HepG2 (cell line): ENCODE measurements around the gene RILP. TPM values are rescaled to one million over a fixed set of nuclear protein-coding genes. Genes with fewer than 3 reads are reported as not detected.

Source experiments
- ATAC-seq: fragments of 200-7000 bp; cut with Tn5 transposase; 3 replicates; pipeline ENCODE4 v1.9.1; 2020; ENCODE audit warnings: mild to moderate bottlenecking, moderate library complexity
- BruUV-seq: library from RNA; stranded (reverse); fragments of 400-500 nt; replicated peaks from 2 replicates; lab custom pipeline; 2021; lab: Mats Ljungman, UMichigan
- CTCF ChIA-PET: fragments of 300-600 bp; formaldehyde crosslinking; extraction: SDS; loops from one replicate; lab custom pipeline; 2021; ENCODE audit warnings: low total read pairs, inconsistent platforms, low intra/inter-chr PET ratio; lab: Yijun Ruan, JAX
- POLR2A ChIA-PET: fragments of 350-600 bp; sonication (Branson Sonifier 250); formaldehyde crosslinking; loops from one replicate; lab custom pipeline; 2020; ENCODE audit warnings: antibody characterized with exemption, inconsistent platforms; lab: Yijun Ruan, JAX
- DNase-seq: peaks from one replicate; pipeline ENCODE4 v3.0.0-alpha.2; 2015; ENCODE audit warnings: low spot score
- FAIRE-seq: peaks from 3 replicates; lab custom pipeline; 2011; peaks lifted over from hg19 to GRCh38; lab: Jason Lieb, UNC
- H2AFZ ChIP-seq: one replicate; pipeline ENCODE4 v1.6.1; 2011; ENCODE audit warnings: low read length, inconsistent platforms
- H3K27ac ChIP-seq: fragments of 300-600 bp; 3 replicates; pipeline ENCODE4 v1.8.0; 2011; ENCODE audit warnings: mixed run types, mild to moderate bottlenecking, mixed read lengths, low read length, inconsistent platforms; ENCODE audit not compliant: insufficient read depth; ENCODE audit errors: extremely low read length
- H3K27me3 ChIP-seq, 2 experiments: fragments of 200-600 bp in 1 of 2; 2 replicates in 1 of 2; 3 replicates in 1 of 2; pipeline versions ENCODE4 v1.6.0 to v1.8.0; 2011; ENCODE audit warnings: low read length in 2 of 2, mild to moderate bottlenecking in 2 of 2, moderate library complexity in 2 of 2, inconsistent platforms in 1 of 2; ENCODE audit not compliant: insufficient read depth in 2 of 2, control insufficient read depth in 1 of 2
- H3K36me3 ChIP-seq, 2 experiments: fragments of 200-600 bp in 1 of 2; replicated peaks in 1 of 2; 2 replicates in 1 of 2; 3 replicates in 1 of 2; pipeline versions ENCODE4 v1.5.1 to v1.8.0; 2011; ENCODE audit warnings: low read length in 2 of 2, inconsistent platforms in 1 of 2; ENCODE audit not compliant: insufficient read depth in 2 of 2, control insufficient read depth in 1 of 2
- H3K4me1 ChIP-seq: 2 replicates; pipeline ENCODE4 v1.5.1; 2012; ENCODE audit warnings: low read length, inconsistent platforms; ENCODE audit not compliant: insufficient read depth
- H3K4me2 ChIP-seq: 2 replicates; pipeline ENCODE4 v1.6.0; 2011; ENCODE audit warnings: low read depth, low read length, inconsistent platforms
- H3K4me3 ChIP-seq, 3 experiments: fragments of 200-600 bp in 1 of 3; sonication (generic), shearing (Covaris generic) in 1 of 3; replicated peaks in 1 of 3; 2 replicates each; pipeline ENCODE4 v1.5.1; 2011 to 2016; ENCODE audit warnings: low read length in 3 of 3, inconsistent platforms in 2 of 3, low read depth in 2 of 3, mild to moderate bottlenecking in 2 of 3, control low read depth in 1 of 3, mixed read lengths in 1 of 3; ENCODE audit not compliant: insufficient read depth in 1 of 3
- H3K79me2 ChIP-seq: one replicate; pipeline ENCODE4 v1.6.1; 2011; ENCODE audit warnings: low read length, inconsistent platforms; ENCODE audit not compliant: insufficient read depth
- H3K9ac ChIP-seq: 2 replicates; pipeline ENCODE4 v1.6.0; 2011; ENCODE audit warnings: mild to moderate bottlenecking, low read depth, low read length, inconsistent platforms; ENCODE audit not compliant: insufficient read depth
- H3K9me3 ChIP-seq: 2 replicates; pipeline ENCODE4 v1.5.1; 2012; ENCODE audit warnings: mild to moderate bottlenecking, low read length
- H4K20me1 ChIP-seq: 2 replicates; pipeline ENCODE4 v1.6.0; 2011; ENCODE audit warnings: inconsistent platforms, mild to moderate bottlenecking, low read length, moderate library complexity; ENCODE audit not compliant: insufficient read depth
- CBFB ChIP-seq: sonication (generic); formaldehyde crosslinking; IDR thresholded peaks from 2 replicates; pipeline ENCODE4 v1.4.0; 2020; ENCODE audit warnings: missing genetic modification reagents
- MED1 ChIP-seq: sonication (generic); formaldehyde crosslinking; IDR thresholded peaks from 2 replicates; pipeline ENCODE4 v1.4.0; 2020; ENCODE audit warnings: missing genetic modification reagents
- NFYC ChIP-seq: IDR thresholded peaks from 2 replicates; pipeline ENCODE4 v1.6.1; 2016; ENCODE audit warnings: missing genetic modification reagents, missing compliant biosample characterization
- RELA ChIP-seq: sonication (generic); formaldehyde crosslinking; IDR thresholded peaks from 2 replicates; pipeline ENCODE4 v1.4.0; 2020; ENCODE audit warnings: missing genetic modification reagents
- TOE1 ChIP-seq: sonication (generic); formaldehyde crosslinking; IDR thresholded peaks from 2 replicates; pipeline ENCODE4 v1.4.0; 2020; ENCODE audit warnings: mild to moderate bottlenecking, missing genetic modification reagents
- ZNF530 ChIP-seq: sonication (generic); formaldehyde crosslinking; IDR thresholded peaks from 2 replicates; pipeline ENCODE4 v1.5.0; 2020; ENCODE audit warnings: low read depth, mild to moderate bottlenecking, missing genetic modification reagents
- ZNF562 ChIP-seq: sonication (generic); formaldehyde crosslinking; IDR thresholded peaks from 2 replicates; pipeline ENCODE4 v1.8.0; 2022; ENCODE audit warnings: missing genetic modification reagents, borderline replicate concordance
- ZNF564 ChIP-seq: sonication (generic); formaldehyde crosslinking; IDR thresholded peaks from 2 replicates; pipeline ENCODE4 v1.8.1; 2023; ENCODE audit warnings: mild to moderate bottlenecking, missing genetic modification reagents
- ZNF570 ChIP-seq: sonication (generic); formaldehyde crosslinking; IDR thresholded peaks from 2 replicates; pipeline ENCODE4 v1.4.0; 2020; ENCODE audit warnings: mild to moderate bottlenecking, missing genetic modification reagents, borderline replicate concordance
- ZNF816 ChIP-seq: sonication (generic); formaldehyde crosslinking; IDR thresholded peaks from 2 replicates; pipeline ENCODE4 v1.8.0; 2022; ENCODE audit warnings: missing genetic modification reagents, mild to moderate bottlenecking, borderline replicate concordance
- WGBS: methylation state at CpG from one replicate; pipeline ENCODE4 v1.1.6; 2017; ENCODE audit warnings: low lambda C conversion rate; 5-methylcytosine and 5-hydroxymethylcytosine counted together
- in situ Hi-C: cut with HindIII; loops from 2 replicates; pipeline ENCODE4 v1.10.0; 2017; ENCODE audit warnings: low pct_unique_long_range_greater_than_20kb; ENCODE audit not compliant: extremely low pct_ligation_motif_present
- intact Hi-C: fragments of 100-400 bp; cut with micrococcal nuclease; formaldehyde crosslinking; loops from one replicate; pipeline ENCODE4 v1.10.0; 2022; ENCODE audit not compliant: unreplicated experiment
- polyA plus RNA-seq, 8 experiments: library from polyadenylated mRNA; depleted of rRNA in 3 of 8; stranded (reverse) in 7 of 8; unstranded in 1 of 8; fragments of >200 nt; fragmentation: Illumina TruSeq in 4 of 8; extraction: Trizol in 4 of 8; gene quantifications; 2 replicates each; pipeline versions ENCODE4 v1.2.1 to v1.2.3, GENCODE V29; 2011 to 2016; ENCODE audit warnings: low read depth in 4 of 8, missing spikeins in 1 of 8, mixed read lengths in 1 of 8; ENCODE audit not compliant: insufficient read depth in 1 of 8
- total RNA-seq, 5 experiments: library from RNA; depleted of rRNA; stranded (reverse); fragments of >200 nt; fragmentation: Illumina TruSeq; extraction: Trizol; gene quantifications; 2 replicates each; pipeline ENCODE4 v1.2.3, GENCODE V29; 2016; ENCODE audit warnings: low read depth in 1 of 5
- TF ChIP-seq, protein P1 (sequence below): sonication (generic); formaldehyde crosslinking; conservative IDR thresholded peaks from 2 replicates; pipeline ENCODE4 v1.4.0; 2020; ENCODE audit warnings: missing genetic modification reagents
- TF ChIP-seq, protein P2 (sequence below), 2 experiments: sonication (generic) in 1 of 2; formaldehyde crosslinking in 1 of 2; IDR thresholded peaks; 2 replicates each; pipeline versions ENCODE4 v1.5.1 to v1.6.1; 2011 to 2020; ENCODE audit warnings: borderline replicate concordance in 1 of 2, low read depth in 1 of 2, low read length in 1 of 2, mild to moderate bottlenecking in 1 of 2, missing genetic modification reagents in 1 of 2, moderate library complexity in 1 of 2
- TF ChIP-seq, protein P3 (sequence below): sonication (generic); formaldehyde crosslinking; IDR thresholded peaks from 2 replicates; pipeline ENCODE4 v1.5.1; 2020; ENCODE audit warnings: missing genetic modification reagents, mild to moderate bottlenecking, borderline replicate concordance
- TF ChIP-seq, protein P4 (sequence below): IDR thresholded peaks from 2 replicates; pipeline ENCODE4 v1.6.1; 2016; ENCODE audit warnings: missing compliant biosample characterization, missing genetic modification reagents, borderline replicate concordance

RILP gene
- total and polyA plus RNA-seq, 2 of the 13 experiments (the other 11 are each of a cell fraction or from before 2014, with no cell fraction given), result 6.6 to 8.1 TPM

DNA sequence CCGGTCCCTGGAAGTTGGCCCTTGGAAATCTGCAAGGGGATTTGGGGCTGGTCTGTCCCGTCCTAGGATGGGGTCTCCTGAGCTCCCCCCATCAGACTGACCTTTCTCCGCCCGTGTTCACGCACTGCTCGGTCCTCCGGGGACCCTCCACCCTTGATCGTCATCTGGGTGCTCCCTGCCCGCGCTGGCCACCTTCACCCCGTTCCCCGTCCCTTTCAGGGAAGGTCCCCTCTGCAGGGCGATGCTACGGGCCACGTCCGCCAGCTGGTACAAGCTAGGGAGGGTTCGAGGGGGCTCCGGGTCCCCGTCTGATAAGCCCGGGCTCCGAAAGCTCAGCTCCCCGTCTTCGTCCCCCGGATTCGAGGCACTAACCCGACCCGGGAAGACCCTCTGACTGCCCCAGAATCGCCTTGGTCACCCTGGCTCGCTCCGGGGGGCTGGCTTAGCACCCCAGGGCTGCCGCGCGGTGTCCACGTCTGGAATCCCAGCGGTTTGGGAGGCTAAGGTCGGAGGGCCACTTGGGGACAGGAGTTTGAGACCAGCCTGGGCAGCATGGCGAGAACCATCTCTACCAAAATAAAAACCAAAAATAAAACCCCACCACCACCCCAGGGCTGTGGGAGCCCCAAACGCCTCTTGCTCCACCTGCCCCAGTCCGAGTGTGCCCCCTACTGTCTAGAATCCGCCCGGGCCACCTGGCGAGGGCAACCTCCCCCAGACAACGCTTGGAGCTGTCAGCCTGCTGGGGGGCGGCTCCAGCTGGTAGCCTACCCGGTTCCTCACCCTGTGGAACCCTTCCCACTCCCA, 20.0 kb downstream of the RILP start:
- H3K27ac ChIP-seq, result no peak overlapping the region
- no TSS peak for BruUV-seq
- intact Hi-C loops, result no loop called here
- TF ChIP-seq CBFB (no peak), NFYC (CRISPR knock-in tag) (no peak), ZNF564 (CRISPR knock-in tag) (no peak), ZNF530 (CRISPR knock-in tag) (no peak), TOE1 (CRISPR knock-in tag) (no peak), MED1 (CRISPR knock-in tag) (no peak), ZNF570 (CRISPR knock-in tag) (no peak), RELA (CRISPR knock-in tag) (no peak), ZNF562 (CRISPR knock-in tag) (no peak), ZNF816 (CRISPR knock-in tag) (no peak)
- TF ChIP-seq, protein P1, sequence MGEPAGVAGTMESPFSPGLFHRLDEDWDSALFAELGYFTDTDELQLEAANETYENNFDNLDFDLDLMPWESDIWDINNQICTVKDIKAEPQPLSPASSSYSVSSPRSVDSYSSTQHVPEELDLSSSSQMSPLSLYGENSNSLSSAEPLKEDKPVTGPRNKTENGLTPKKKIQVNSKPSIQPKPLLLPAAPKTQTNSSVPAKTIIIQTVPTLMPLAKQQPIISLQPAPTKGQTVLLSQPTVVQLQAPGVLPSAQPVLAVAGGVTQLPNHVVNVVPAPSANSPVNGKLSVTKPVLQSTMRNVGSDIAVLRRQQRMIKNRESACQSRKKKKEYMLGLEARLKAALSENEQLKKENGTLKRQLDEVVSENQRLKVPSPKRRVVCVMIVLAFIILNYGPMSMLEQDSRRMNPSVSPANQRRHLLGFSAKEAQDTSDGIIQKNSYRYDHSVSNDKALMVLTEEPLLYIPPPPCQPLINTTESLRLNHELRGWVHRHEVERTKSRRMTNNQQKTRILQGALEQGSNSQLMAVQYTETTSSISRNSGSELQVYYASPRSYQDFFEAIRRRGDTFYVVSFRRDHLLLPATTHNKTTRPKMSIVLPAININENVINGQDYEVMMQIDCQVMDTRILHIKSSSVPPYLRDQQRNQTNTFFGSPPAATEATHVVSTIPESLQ (CRISPR knock-in tag), result no peak
- TF ChIP-seq, protein P2, sequence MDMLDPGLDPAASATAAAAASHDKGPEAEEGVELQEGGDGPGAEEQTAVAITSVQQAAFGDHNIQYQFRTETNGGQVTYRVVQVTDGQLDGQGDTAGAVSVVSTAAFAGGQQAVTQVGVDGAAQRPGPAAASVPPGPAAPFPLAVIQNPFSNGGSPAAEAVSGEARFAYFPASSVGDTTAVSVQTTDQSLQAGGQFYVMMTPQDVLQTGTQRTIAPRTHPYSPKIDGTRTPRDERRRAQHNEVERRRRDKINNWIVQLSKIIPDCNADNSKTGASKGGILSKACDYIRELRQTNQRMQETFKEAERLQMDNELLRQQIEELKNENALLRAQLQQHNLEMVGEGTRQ (IDR thresholded peaks at IDR 0.05; ENCODE audit: low read depth, low read length), result no peak
- TF ChIP-seq, protein P2 (CRISPR knock-in tag; IDR thresholded peaks at IDR 0.05; ENCODE audit: borderline replicate concordance), result 0 out of 2 replicates have a peak, but pooled peaks have one; percentile 43
- TF ChIP-seq, protein P3, sequence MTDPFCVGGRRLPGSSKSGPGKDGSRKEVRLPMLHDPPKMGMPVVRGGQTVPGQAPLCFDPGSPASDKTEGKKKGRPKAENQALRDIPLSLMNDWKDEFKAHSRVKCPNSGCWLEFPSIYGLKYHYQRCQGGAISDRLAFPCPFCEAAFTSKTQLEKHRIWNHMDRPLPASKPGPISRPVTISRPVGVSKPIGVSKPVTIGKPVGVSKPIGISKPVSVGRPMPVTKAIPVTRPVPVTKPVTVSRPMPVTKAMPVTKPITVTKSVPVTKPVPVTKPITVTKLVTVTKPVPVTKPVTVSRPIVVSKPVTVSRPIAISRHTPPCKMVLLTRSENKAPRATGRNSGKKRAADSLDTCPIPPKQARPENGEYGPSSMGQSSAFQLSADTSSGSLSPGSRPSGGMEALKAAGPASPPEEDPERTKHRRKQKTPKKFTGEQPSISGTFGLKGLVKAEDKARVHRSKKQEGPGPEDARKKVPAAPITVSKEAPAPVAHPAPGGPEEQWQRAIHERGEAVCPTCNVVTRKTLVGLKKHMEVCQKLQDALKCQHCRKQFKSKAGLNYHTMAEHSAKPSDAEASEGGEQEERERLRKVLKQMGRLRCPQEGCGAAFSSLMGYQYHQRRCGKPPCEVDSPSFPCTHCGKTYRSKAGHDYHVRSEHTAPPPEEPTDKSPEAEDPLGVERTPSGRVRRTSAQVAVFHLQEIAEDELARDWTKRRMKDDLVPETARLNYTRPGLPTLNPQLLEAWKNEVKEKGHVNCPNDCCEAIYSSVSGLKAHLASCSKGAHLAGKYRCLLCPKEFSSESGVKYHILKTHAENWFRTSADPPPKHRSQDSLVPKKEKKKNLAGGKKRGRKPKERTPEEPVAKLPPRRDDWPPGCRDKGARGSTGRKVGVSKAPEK (CRISPR knock-in tag), result no peak
- TF ChIP-seq, protein P4, sequence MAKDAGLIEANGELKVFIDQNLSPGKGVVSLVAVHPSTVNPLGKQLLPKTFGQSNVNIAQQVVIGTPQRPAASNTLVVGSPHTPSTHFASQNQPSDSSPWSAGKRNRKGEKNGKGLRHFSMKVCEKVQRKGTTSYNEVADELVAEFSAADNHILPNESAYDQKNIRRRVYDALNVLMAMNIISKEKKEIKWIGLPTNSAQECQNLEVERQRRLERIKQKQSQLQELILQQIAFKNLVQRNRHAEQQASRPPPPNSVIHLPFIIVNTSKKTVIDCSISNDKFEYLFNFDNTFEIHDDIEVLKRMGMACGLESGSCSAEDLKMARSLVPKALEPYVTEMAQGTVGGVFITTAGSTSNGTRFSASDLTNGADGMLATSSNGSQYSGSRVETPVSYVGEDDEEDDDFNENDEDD (CRISPR knock-in tag), result no peak

More for the DNA sequence above, 20.0 kb downstream of the RILP start:
- Histone ChIP-seq H3K4me2 (peak overlapping the region; percentile 99), H3K36me3 (peaks cover 0 to 2% of the 10 kb centered on the region in 2 experiments; a peak in 1 of 5 replicates), H3K27me3 (peaks cover 0 to 4% of the 10 kb centered on the region in 2 experiments; a peak in 1 of 5 replicates), H3K79me2 (no peaks in the 10 kb centered on the region), H3K9me3 (no peaks in the 10 kb centered on the region), H2AFZ (no peak overlapping the region), H3K9ac (peak overlapping the region; percentile 53; the same call in 1 of the 2 replicates), H3K4me3 (peak overlapping the region; percentile 59 to 93 (median 90)), H3K4me1 (peaks cover 40% of the 10 kb centered on the region), H4K20me1 (no peaks in the 10 kb centered on the region)
- peak; percentile 29 for ATAC-seq
- POLR2A ChIA-PET, result interaction anchor here (0.6 to 3.2 kb wide), 11 partner anchors 11 to 424 kb away, joined by 3 to 27 read pairs (median 3); partner anchors contain the start of genes INPP5K, MYO1C and RILP
- in situ Hi-C loops, result loop anchor here (5.0 kb wide), 1 partner anchor 52 kb away; no protein-coding TSS in a partner anchor
- no peak for FAIRE-seq
- no peak for DNase-seq
- CTCF ChIA-PET, result interaction anchor here (1.7 to 3.6 kb wide), 2 partner anchors 55 to 59 kb away, joined by 4 to 55 read pairs; no protein-coding TSS in a partner anchor
- 2% methylated on average over 21 of the region's 45 CpGs for WGBS
